Upper lobe of right lung (tissue), 1 donor: ENCODE results near the gene MAN1A2. TPM values are rescaled to one million over a fixed set of nuclear protein-coding genes. Genes with fewer than 3 reads are reported as not detected.

Experiments
- ATAC-seq: fragments of 200-7000 bp; cut with Tn5 transposase; one replicate; pipeline ENCODE4 v1.9.1; 2020; ENCODE audit warnings: mild to moderate bottlenecking, moderate library complexity
- DNase-seq: peaks from one replicate; pipeline ENCODE4 v3.0.0-alpha.2; 2020
- H3K27ac ChIP-seq: fragments of 200-600 bp; one replicate; pipeline ENCODE4 v1.8.0; 2022
- H3K27me3 ChIP-seq: fragments of 200-600 bp; one replicate; pipeline ENCODE4 v1.8.0; 2022; ENCODE audit warnings: mild to moderate bottlenecking
- H3K36me3 ChIP-seq: fragments of 200-600 bp; one replicate; pipeline ENCODE4 v1.8.0; 2022
- H3K4me1 ChIP-seq: fragments of 200-600 bp; one replicate; pipeline ENCODE4 v1.8.0; 2022
- H3K4me3 ChIP-seq: fragments of 200-600 bp; one replicate; pipeline ENCODE4 v1.8.0; 2022; ENCODE audit warnings: mild to moderate bottlenecking
- H3K9me3 ChIP-seq: fragments of 200-600 bp; one replicate; pipeline ENCODE4 v1.8.0; 2022
- intact Hi-C: fragments of 100-400 bp; cut with DNase I; formaldehyde crosslinking; loops from one replicate; pipeline ENCODE4 v1.11.0; 2022
- total RNA-seq: library from RNA; stranded (reverse); fragmentation: NEBNext Ultra II Directional; extraction: Animal tissue kit (Norgen Biotek cat#: 25700); gene quantifications from one replicate; pipeline ENCODE4 v1.2.1, GENCODE V29; 2021
- TF ChIP-seq, protein P1 (sequence below): fragments of 200-600 bp; IDR thresholded peaks from one replicate; pipeline ENCODE4 v1.8.0; 2022; ENCODE audit warnings: antibody characterized with exemption
- donor health status: DM: no; HTN: yes; CAD: no; lungs with severe emphysema.

MAN1A2 gene
- total RNA-seq, 1 donor from 2014 or later: 40.3 TPM

DNA sequence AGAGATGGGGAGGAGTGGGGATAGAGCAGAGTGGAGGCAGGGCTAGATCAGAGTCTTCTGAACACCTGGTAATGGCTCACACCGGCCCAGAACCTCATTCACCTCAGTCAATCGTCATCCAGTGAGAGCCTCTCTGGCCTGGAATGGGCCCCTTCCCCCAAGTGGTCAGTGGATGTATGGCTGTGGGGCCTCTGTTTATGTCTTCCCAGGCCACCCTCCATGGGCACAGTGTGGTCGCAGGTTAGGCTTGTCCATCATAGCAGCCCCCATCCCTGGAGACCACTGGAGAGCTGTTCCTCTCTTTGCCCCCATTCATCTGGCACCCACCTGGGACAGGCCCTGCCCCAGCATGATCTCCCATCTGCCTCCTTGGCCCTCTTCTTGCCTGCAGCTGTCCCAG, 209.0 kb downstream of the MAN1A2 start:
- no peaks in the 10 kb centered on the region for H3K9me3 ChIP-seq
- DNase-seq: peak; percentile 50
- H3K36me3 ChIP-seq: no peaks in the 10 kb centered on the region
- intact Hi-C loops: no loop called here
- no peak overlapping the region for H3K27ac ChIP-seq
- TF ChIP-seq, protein P1, sequence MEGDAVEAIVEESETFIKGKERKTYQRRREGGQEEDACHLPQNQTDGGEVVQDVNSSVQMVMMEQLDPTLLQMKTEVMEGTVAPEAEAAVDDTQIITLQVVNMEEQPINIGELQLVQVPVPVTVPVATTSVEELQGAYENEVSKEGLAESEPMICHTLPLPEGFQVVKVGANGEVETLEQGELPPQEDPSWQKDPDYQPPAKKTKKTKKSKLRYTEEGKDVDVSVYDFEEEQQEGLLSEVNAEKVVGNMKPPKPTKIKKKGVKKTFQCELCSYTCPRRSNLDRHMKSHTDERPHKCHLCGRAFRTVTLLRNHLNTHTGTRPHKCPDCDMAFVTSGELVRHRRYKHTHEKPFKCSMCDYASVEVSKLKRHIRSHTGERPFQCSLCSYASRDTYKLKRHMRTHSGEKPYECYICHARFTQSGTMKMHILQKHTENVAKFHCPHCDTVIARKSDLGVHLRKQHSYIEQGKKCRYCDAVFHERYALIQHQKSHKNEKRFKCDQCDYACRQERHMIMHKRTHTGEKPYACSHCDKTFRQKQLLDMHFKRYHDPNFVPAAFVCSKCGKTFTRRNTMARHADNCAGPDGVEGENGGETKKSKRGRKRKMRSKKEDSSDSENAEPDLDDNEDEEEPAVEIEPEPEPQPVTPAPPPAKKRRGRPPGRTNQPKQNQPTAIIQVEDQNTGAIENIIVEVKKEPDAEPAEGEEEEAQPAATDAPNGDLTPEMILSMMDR: no peak
- no peak for ATAC-seq
- H3K27me3 ChIP-seq: no peaks in the 10 kb centered on the region
- no peaks in the 10 kb centered on the region for H3K4me1 ChIP-seq
- H3K4me3 ChIP-seq: no peak overlapping the region

DNA sequence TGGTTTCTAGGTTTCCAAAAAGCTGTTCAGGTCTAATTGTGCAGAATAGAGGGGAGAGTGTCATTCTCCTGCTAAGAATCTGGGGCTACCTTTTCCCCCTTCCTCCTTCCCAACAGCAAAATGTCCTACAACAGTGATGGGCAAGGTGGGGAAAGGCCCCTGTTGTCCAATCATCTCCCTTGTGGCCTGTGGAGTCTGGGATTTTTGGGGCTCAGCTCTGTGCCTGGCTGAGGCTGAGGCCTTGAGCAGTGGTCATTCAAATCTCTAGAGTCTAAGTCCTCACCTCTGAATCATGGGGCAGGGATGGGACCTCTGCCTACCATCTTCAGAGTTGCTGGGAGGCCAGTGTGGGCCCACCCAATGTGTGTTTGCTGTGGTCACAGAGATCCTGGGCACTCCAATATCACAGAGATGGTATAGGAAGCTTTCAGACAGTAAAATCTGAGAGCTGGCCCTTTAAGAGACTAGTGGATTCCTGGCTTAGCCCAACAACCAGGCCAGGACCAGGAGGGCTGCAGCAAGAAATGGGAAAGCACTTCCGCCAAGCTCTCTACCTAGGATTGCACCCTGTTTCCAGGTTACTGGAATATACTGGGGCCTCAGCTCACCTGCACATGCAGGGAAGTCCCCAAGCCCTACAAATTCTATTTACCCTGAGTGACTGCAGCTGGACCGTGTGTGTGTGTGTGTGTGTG, 210.1 kb downstream of the MAN1A2 start:
- Histone ChIP-seq H3K4me3 (no peak overlapping the region), H3K4me1 (no peaks in the 10 kb centered on the region), H3K27me3 (no peaks in the 10 kb centered on the region), H3K9me3 (no peaks in the 10 kb centered on the region), H3K27ac (no peak overlapping the region), H3K36me3 (no peaks in the 10 kb centered on the region)
- ATAC-seq (peak; percentile 23), DNase-seq (no peak)
- intact Hi-C loops: no loop called here
- TF ChIP-seq, protein P1: no peak

DNA sequence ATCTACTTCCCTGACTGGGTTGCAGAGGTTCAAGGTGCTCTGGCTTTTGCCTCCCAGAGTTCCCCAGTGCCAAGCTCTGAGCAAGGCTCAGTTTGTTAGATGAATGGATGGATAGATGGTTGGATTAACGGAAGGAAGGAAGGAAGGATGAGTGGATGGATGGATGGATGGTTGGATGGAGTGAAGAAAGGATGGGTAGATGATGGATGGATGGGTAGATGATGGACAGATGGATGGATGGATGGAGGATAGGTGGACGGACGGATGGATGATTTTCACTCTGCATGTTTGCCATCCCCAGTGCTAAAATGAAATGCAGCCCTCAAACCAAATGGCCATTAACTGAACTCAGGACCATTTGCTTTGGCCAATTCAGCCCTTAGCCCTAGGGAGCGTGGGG, 211.2 kb downstream of the MAN1A2 start:
- no peaks in the 10 kb centered on the region for H3K36me3 ChIP-seq
- H3K4me1 ChIP-seq: no peaks in the 10 kb centered on the region
- H3K4me3 ChIP-seq: no peak overlapping the region
- H3K27me3 ChIP-seq: no peaks in the 10 kb centered on the region
- no peak for DNase-seq
- intact Hi-C loops: no loop called here
- TF ChIP-seq, protein P1: no peak
- no peak for ATAC-seq
- H3K9me3 ChIP-seq: no peaks in the 10 kb centered on the region
- no peak overlapping the region for H3K27ac ChIP-seq

Other genes starting within 250 kb of the MAN1A2 start
- 1.7 TPM for gene TRIM45, start 245.7 kb upstream of the MAN1A2 start, total RNA-seq
- not detected for gene VTCN1, start 156.5 kb upstream of the MAN1A2 start, total RNA-seq
- 13.7 TPM for gene TENT5C, start 238.6 kb downstream of the MAN1A2 start, total RNA-seq